Stimulated activated CD4-positive, alpha-beta T cell treated with anti-CD3 and anti-CD28 coated beads, TNF-alpha, amount 100 ng/mL, for 1 hour (primary cell): ENCODE measurements around the gene ARHGAP26.

ENCODE experiments used
- DNase-seq, 3 donors: peaks; one replicate each; pipeline ENCODE4 v3.0.0-alpha.2; 2020; ENCODE audit warnings: low read depth in 3 of 3, low spot score in 1 of 3

Gene ARHGAP26

GRCh38 chr5:142826741-142827492 lies 56.7 kb downstream of the ARHGAP26 start:
- DNase-seq = no peak

- no peak for DNase-seq
These were observed 57.9 kb downstream of the ARHGAP26 start for GRCh38 chr5:142827934-142828576.

GRCh38 chr5:142828797-142829535 lies 58.8 kb downstream of the ARHGAP26 start:
- no peak for DNase-seq

DNA sequence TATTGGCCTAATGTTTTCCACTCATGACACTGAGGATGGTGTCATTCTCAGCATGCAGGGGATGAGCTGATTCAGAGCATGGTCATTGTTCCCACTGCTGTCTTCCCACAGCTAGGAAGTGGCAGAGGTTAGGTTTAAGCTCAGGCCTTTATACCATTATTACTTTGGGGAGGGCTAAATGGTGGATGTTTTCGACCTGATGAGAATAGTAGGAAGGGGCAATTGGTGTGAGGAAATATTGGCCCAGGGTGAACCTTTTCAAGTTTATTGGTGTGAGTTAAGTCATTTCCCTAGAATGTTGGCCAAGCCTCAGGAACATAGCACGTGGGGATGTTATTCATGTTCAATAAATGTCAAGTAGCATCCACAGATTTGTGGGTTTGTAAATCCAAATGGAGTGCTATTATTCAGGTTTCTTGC lies 59.6 kb downstream of the ARHGAP26 start:
- no peak for DNase-seq

GRCh38 chr5:142830241-142831008 lies 60.2 kb downstream of the ARHGAP26 start:
- DNase-seq = no peak

- no peak for DNase-seq
These were observed 60.8 kb downstream of the ARHGAP26 start for GRCh38 chr5:142831009-142831383.

GRCh38 chr5:142832263-142832662 lies 62.1 kb downstream of the ARHGAP26 start:
- no peak for DNase-seq

GRCh38 chr5:142833517-142834449 lies 63.6 kb downstream of the ARHGAP26 start:
- DNase-seq = no peak

- no peak for DNase-seq
These were observed 64.3 kb downstream of the ARHGAP26 start for GRCh38 chr5:142834504-142834903.

DNA sequence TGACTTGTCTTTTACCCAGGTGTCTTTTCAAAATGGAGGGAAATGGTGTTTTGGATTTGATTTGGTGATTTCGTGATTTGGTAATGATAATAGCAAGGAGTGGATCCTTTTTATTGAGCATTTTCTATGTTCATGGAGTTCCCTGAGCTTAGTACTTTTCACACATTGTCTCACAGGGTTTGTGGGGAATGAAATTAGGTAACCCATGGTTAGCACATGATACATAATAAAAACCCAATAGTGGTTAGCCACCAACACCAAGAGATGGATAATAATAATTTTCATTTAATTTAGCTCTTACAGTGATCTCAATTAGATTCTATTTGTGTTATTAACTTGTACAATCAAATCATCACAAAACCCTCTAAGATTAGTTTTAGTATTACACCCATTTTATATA lies 65.4 kb downstream of the ARHGAP26 start:
- no peak for DNase-seq

GRCh38 chr5:142836048-142836447 lies 65.9 kb downstream of the ARHGAP26 start:
- no peak for DNase-seq

- no peak for DNase-seq
These were observed 67.0 kb downstream of the ARHGAP26 start for GRCh38 chr5:142837081-142837725.

- no peak for DNase-seq
These were observed 68.7 kb downstream of the ARHGAP26 start for GRCh38 chr5:142838845-142839244.

DNA sequence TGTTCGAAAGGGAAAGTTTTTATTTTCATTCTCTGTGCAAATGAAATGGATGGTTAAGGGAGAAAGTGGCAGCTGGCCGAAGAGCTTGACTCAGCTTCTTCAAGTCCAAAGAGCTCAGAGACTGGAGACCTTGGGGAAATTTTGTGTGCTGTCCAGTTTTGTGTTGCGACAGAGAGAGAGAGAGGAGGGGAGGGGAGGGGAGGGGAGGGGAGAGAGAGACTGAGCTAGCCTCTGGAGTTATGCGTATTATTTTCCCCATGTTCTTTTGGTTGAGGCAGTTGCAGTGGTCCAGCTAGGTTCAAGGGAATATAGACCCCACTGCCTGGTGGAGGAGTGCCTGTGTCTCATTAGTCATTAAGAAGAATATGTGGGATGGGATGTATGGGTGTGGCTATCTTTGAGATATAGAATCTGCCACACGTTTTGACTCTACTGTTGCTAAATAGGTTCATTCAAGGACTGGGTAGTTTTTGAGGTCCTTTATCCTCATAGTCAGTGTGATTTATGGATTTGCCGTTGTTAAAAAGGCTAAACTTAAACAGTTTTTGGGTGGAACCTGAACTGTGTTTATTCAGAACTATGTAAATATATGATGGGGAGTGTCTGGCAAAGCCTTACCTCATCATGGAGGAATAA lies 69.7 kb downstream of the ARHGAP26 start:
- DNase-seq = no peak

DNA sequence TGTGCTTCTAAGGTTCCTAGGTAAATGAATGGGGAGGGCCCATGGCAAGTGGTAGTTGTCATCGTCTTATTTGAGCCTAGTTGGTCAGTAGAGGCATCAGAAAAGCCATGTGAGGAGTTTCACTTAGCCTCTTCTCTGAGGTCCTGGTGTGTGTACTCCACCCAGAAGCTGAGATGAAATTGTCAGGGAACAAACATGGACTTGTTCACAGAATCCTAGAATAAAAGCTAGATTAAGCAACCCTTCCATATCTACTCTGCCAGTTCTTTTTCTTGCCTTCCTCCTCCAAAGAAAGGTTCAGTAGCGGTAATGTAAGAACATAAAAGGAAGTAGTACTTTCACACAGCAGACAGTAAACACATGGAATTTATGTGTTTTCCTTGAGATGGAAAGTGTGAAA lies 70.4 kb downstream of the ARHGAP26 start:
- DNase-seq = no peak

DNA sequence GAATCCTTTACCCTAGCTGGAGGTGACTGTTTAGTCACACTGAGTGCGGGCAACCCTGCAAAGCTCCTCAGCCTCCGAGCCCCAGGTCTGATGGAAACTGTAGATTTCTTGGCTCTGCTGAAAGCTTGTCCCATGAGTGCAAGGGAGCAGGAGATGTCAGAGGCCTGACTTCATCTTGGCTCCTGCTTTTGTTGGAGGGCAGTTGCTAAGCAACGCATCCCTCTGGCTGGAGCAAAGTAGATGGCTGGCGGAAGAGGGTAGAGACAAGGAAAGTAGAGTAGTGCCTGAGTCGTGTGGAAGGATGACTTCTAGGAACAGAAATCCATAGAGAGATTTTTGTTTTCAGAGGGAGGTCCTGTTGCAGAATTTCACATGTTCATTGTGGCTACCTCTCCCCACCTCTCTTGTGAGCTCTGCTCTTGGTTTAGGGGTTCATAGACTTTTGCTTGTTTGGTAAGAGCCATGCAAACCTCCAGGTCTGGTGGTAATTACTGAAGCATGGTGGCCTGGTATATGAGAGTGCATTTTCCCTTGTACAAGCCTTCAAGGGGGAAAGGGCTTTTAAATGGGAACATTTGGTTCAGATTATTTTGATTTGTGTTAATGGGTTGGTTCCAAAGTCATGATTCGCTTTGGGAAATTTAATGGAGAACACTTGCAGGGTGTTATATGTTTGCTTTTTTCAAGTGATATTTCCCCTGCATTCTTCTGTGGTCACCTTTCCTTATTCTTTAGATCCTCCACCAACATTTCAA lies 71.5 kb downstream of the ARHGAP26 start:
- no peak for DNase-seq

- DNase-seq = no peak
These were observed 73.1 kb downstream of the ARHGAP26 start for GRCh38 chr5:142842994-142843905.

GRCh38 chr5:142844866-142845265 lies 74.7 kb downstream of the ARHGAP26 start:
- no peak for DNase-seq
